K562 (cell line): ENCODE measurements around the gene MAP2K6. TPM values are rescaled to one million over a fixed set of nuclear protein-coding genes. Genes with fewer than 3 reads are reported as not detected.

Experiments used
- ATAC-seq: fragments of 200-7000 bp; cut with Tn5 transposase; 3 replicates; pipeline ENCODE4 v1.9.1; 2020; ENCODE audit warnings: moderate library complexity
- BruUV-seq: library from RNA; stranded (reverse); fragments of 400-500 nt; replicated peaks from 2 replicates; lab custom pipeline; 2021; lab: Mats Ljungman, UMichigan
- CTCF ChIA-PET: fragments of 300-600 bp; formaldehyde crosslinking; extraction: SDS; loops from one replicate; lab custom pipeline; 2021; ENCODE audit warnings: low intra/inter-chr PET ratio; lab: Yijun Ruan, JAX
- POLR2A ChIA-PET: fragments of 300-600, 350-650 bp; sonication (Branson Sonifier 250); formaldehyde crosslinking; extraction: SDS; loops from one replicate; lab custom pipeline; 2021; ENCODE audit warnings: antibody characterized with exemption, inconsistent platforms; lab: Yijun Ruan, JAX
- DNase-seq, 4 experiments: peaks; one replicate each; pipeline versions ENCODE4 v3.0.0 to v3.0.0-alpha.2; 2011 to 2018; ENCODE audit warnings: low spot score in 3 of 4, mixed read lengths in 3 of 4; ENCODE audit errors: extremely low read depth in 1 of 4
- FAIRE-seq: peaks from 2 replicates; lab custom pipeline; 2011; peaks lifted over from hg19 to GRCh38; lab: Jason Lieb, UNC
- H2AFZ ChIP-seq: 2 replicates; pipeline ENCODE4 v1.6.0; 2011; ENCODE audit warnings: low read depth, low read length, control low read depth, inconsistent platforms
- H3K27ac ChIP-seq: fragments of 200-600 bp; 3 replicates; pipeline ENCODE4 v1.8.0; 2011; ENCODE audit warnings: low read depth, mild to moderate bottlenecking, control low read depth, inconsistent platforms, low read length, moderate library complexity, mixed read lengths; ENCODE audit errors: extremely low read depth
- H3K27me3 ChIP-seq, 2 experiments: fragments of 300-600 bp in 1 of 2; 2 replicates in 1 of 2; 3 replicates in 1 of 2; pipeline versions ENCODE4 v1.6.0 to v1.8.0; 2011; ENCODE audit warnings: inconsistent platforms in 2 of 2, low read length in 2 of 2, mild to moderate bottlenecking in 1 of 2, mixed read lengths in 1 of 2, moderate library complexity in 1 of 2; ENCODE audit not compliant: control insufficient read depth in 2 of 2, insufficient read depth in 2 of 2
- H3K36me3 ChIP-seq: fragments of 300-600 bp; 3 replicates; pipeline ENCODE4 v1.8.0; 2011; ENCODE audit warnings: mild to moderate bottlenecking, low read length, inconsistent platforms; ENCODE audit not compliant: control insufficient read depth, insufficient read depth
- H3K4me1 ChIP-seq, 2 experiments: fragments of 200-600 bp in 1 of 2; replicated peaks in 1 of 2; 2 replicates in 1 of 2; 3 replicates in 1 of 2; pipeline versions ENCODE4 v1.5.1 to v1.8.0; 2011; ENCODE audit warnings: inconsistent platforms in 2 of 2, low read length in 2 of 2, mild to moderate bottlenecking in 1 of 2, mixed read lengths in 1 of 2, moderate library complexity in 1 of 2; ENCODE audit not compliant: control insufficient read depth in 2 of 2, insufficient read depth in 2 of 2
- H3K4me2 ChIP-seq: 2 replicates; pipeline ENCODE4 v1.6.1; 2011; ENCODE audit warnings: low read length, control low read depth, inconsistent platforms, mixed read lengths; ENCODE audit not compliant: insufficient read depth
- H3K4me3 ChIP-seq: fragments of 200-600 bp; sonication (generic), shearing (Covaris generic); 2 replicates; pipeline ENCODE4 v1.5.1; 2016; ENCODE audit warnings: control low read depth, inconsistent platforms
- H3K79me2 ChIP-seq: fragments of 200-600 bp; 3 replicates; pipeline ENCODE4 v1.8.0; 2011; ENCODE audit warnings: low read length, inconsistent platforms; ENCODE audit not compliant: control insufficient read depth, insufficient read depth
- H3K9ac ChIP-seq, 2 experiments: 2 replicates each; pipeline versions ENCODE4 v1.6.0 to v1.6.1; 2011; ENCODE audit warnings: low read depth in 2 of 2, low read length in 2 of 2, control low read depth in 1 of 2, inconsistent platforms in 1 of 2, mild to moderate bottlenecking in 1 of 2, mixed read lengths in 1 of 2; ENCODE audit not compliant: insufficient read depth in 1 of 2
- H3K9me1 ChIP-seq: one replicate; pipeline ENCODE4 v1.6.0; 2011; ENCODE audit warnings: inconsistent platforms, mild to moderate bottlenecking, low read length, moderate library complexity; ENCODE audit not compliant: control insufficient read depth, insufficient read depth
- H3K9me3 ChIP-seq: replicated peaks from 2 replicates; pipeline ENCODE4 v1.5.1; 2011; ENCODE audit warnings: low read depth, low read length, inconsistent platforms; ENCODE audit not compliant: control insufficient read depth, insufficient read depth
- H4K20me1 ChIP-seq: replicated peaks from 2 replicates; pipeline ENCODE4 v1.6.1; 2011; ENCODE audit warnings: low read length, inconsistent platforms, mixed read lengths; ENCODE audit not compliant: control insufficient read depth, insufficient read depth
- ASH1L ChIP-seq: fragments of 450-650 bp; IDR thresholded peaks from 2 replicates; pipeline ENCODE4 v1.6.1; 2018; ENCODE audit warnings: borderline replicate concordance, mild to moderate bottlenecking, low read depth; ENCODE audit not compliant: partially characterized antibody
- HCFC1 ChIP-seq: IDR thresholded peaks from 2 replicates; pipeline ENCODE4 v1.6.1; 2012; ENCODE audit warnings: low read depth, low read length, improper control_type of control experiment
- MCM5 ChIP-seq: fragments of 450-650 bp; IDR thresholded peaks from 2 replicates; pipeline ENCODE4 v1.6.1; 2016; ENCODE audit warnings: low read depth
- MTF1 ChIP-seq: fragments of 250-450 bp; sonication (Bioruptor Pico); IDR thresholded peaks from 2 replicates; pipeline ENCODE4 v1.9.0; 2021; ENCODE audit warnings: moderate library complexity, mild to moderate bottlenecking, inconsistent platforms, borderline replicate concordance
- SMARCA4 ChIP-seq: fragments of 450-650 bp; IDR thresholded peaks from 2 replicates; pipeline ENCODE4 v1.6.1; 2016
- TBL1XR1 ChIP-seq, 2 experiments: IDR thresholded peaks; 2 replicates each; pipeline ENCODE4 v1.6.1; 2012; ENCODE audit warnings: improper control_type of control experiment in 2 of 2, low read length in 2 of 2, mild to moderate bottlenecking in 1 of 2
- ZNF121 ChIP-seq: sonication (generic); formaldehyde crosslinking; conservative IDR thresholded peaks from 2 replicates; pipeline ENCODE4 v1.8.0; 2022; ENCODE audit warnings: missing genetic modification reagents
- WGBS: fragments of 100-300 bp; shearing (Covaris generic); methylation state at CpG from one replicate; pipeline ENCODE4 v1.1.6; 2016; ENCODE audit warnings: low coverage, mixed read lengths; ENCODE audit not compliant: insufficient coverage; ENCODE audit errors: missing lambda C conversion rate; 5-methylcytosine and 5-hydroxymethylcytosine counted together
- in situ Hi-C: fragments of 300-500 bp; cut with MboI; formaldehyde crosslinking; loops from 4 replicates; pipeline ENCODE4 v1.15.0; 2018; ENCODE audit warnings: inconsistent platforms, mixed read lengths
- intact Hi-C: fragments of 100-400 bp; cut with micrococcal nuclease; formaldehyde crosslinking; loops from 2 replicates; pipeline ENCODE4 v1.14.2; 2022
- polyA plus RNA-seq, 8 experiments: library from polyadenylated mRNA; depleted of rRNA in 4 of 8; stranded (reverse) in 5 of 8; unstranded in 3 of 8; fragments of >200 nt; fragmentation: Nextera tagmentation in 2 of 8; fragmentation: Illumina TruSeq in 1 of 8; extraction: Ambion mirVana in 2 of 8; extraction: Trizol in 1 of 8; gene quantifications; 2 replicates each; pipeline versions ENCODE4 v1.2.1 to v1.2.3, GENCODE V29; 2011 to 2014; ENCODE audit warnings: inconsistent platforms in 1 of 8, missing spikeins in 1 of 8
- total RNA-seq, 7 experiments: library from RNA; depleted of rRNA in 6 of 7; stranded (reverse); fragments of >200 nt in 6 of 7; fragmentation: Illumina TruSeq in 2 of 7; extraction: Trizol in 2 of 7; gene quantifications; 2 replicates each; pipeline versions ENCODE4 v1.2.1 to v1.2.3, GENCODE V29; 2011 to 2021; ENCODE audit warnings: low replicate concordance in 1 of 7

The MAP2K6 gene
- total and polyA plus RNA-seq, 9 of the 15 experiments (the other 6 are each of a cell fraction or from before 2014, with no cell fraction given) = 0.07 to 0.13 TPM; not detected in 7

DNA sequence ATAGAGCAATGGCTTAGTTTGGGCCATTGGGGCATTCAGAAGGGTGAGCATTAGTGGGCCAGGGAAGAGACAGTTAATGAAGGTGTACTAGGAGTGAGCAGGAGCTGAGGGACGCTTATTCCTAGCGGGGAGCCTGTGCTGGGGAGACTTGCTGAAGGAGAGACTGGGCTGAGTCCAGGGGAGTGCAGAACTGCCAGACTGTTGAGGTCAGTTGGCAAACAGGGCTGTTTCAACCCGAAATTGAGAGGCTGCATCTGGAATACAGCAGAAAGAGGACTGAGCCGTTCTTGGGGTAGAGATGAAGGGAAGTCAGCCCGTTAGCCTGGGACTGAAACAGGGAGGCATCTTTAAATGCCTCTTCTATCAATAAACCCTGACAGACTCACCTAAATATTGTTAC is 33.2 kb downstream of the MAP2K6 start (continued):
- TF ChIP-seq ZNF121 (CRISPR knock-in tag) (no peak), ASH1L (no peak), SMARCA4 (no peak), HCFC1 (no peak), MCM5 (no peak)

DNA sequence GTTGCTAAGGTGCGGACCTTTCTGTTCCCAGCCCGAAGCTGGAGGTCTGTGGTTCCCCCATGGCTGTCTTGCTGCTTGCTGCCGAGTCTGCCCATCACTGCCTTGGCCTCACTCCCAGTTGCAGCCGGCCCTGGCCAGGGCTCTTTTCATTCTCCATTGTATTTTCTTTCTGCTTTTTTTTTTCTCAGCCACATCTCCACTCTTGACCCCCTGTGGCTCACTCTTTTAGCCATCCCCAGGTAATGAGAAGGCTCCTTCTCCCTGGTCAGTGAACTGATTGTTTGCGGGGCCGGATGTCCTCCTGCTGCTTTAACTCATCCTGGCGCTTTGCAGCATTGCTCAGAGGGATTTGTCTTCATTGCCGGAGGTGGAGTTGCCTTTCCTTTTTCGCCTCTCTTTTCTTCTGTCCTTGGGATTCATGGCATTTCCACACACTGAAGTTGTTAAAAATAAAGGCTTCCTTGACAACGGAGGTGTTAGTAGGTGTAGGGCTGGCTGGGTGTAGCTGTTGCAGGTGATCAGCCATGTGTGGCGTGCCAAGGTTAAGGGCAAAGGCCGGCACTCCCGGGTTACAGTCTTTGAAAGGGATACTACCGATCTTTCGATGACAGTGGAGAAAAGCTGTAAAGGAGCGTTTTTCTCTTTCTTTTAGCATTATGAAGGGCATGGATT is 34.1 kb downstream of the MAP2K6 start:
- H3K79me2 ChIP-seq = no peaks in the 10 kb centered on the region
- H3K4me1 ChIP-seq = no peaks in the 10 kb centered on the region
- no peak overlapping the region for H3K4me2 ChIP-seq
- H3K9me3 ChIP-seq = no peaks in the 10 kb centered on the region
- no peaks in the 10 kb centered on the region for H3K36me3 ChIP-seq
- under 1% methylated on average over 16 of the region's 16 CpGs for WGBS
- no peak for FAIRE-seq
- H3K27me3 ChIP-seq = peaks cover 0 to 12% of the 10 kb centered on the region in 2 experiments; a peak in 3 of 5 replicates
- no peak overlapping the region for H3K9ac ChIP-seq
- no TSS peak for BruUV-seq
- no peak for ATAC-seq
- no peaks in the 10 kb centered on the region for H3K9me1 ChIP-seq
- H4K20me1 ChIP-seq = no peaks in the 10 kb centered on the region; the same call in 1 of the 2 replicates
- no peak overlapping the region for H2AFZ ChIP-seq
- no peak for DNase-seq
- H3K27ac ChIP-seq = no peak overlapping the region
- no peak overlapping the region for H3K4me3 ChIP-seq
- in situ Hi-C loops (no loop called here), intact Hi-C loops (no loop called here)
- ChIA-PET CTCF (no interaction called here), POLR2A (no interaction called here)
- TF ChIP-seq TBL1XR1 (IDR thresholded peaks at IDR 0.05; ENCODE audit: low read length in 2 of 2) (no peak), MTF1 (CRISPR knock-in tag) (no peak)
